ENCODE data around the gene MS4A6A. TPM values are rescaled to one million over a fixed set of nuclear protein-coding genes. Genes with fewer than 3 reads are reported as not detected.

MS4A6A gene
- total and polyA plus RNA-seq, 2 donors (not counting 3 experiments of a cell fraction or from before 2014, with no cell fraction given): 2.7 to 5.0 TPM

- BruUV-seq (replicated peaks): no TSS peak
- FAIRE-seq (no peak), DNase-seq (ENCODE audit: low read depth, low spot score) (peak; percentile 22)
- no peaks in the 10 kb centered on the region for H3K9me1 ChIP-seq (replicated peaks; ENCODE audit: control insufficient read depth, extremely low read depth, insufficient read depth, low read length)
- no peaks in the 10 kb centered on the region for H4K20me1 ChIP-seq (replicated peaks; ENCODE audit: control insufficient read depth, extremely low read depth, insufficient read depth, low read length)
- no peaks in the 10 kb centered on the region for H3K36me3 ChIP-seq (ENCODE audit: control insufficient read depth in 2 of 2, extremely low read depth in 1 of 2, insufficient read depth in 2 of 2, low read length in 2 of 2)
- intact Hi-C loops (cut with micrococcal nuclease) (no loop called here), dilution Hi-C loops (cut with MboI; ENCODE audit: extremely low pct_ligation_motif_present, low sequenced_read_pairs) (no loop called here)
- no peak overlapping the region for H2AFZ ChIP-seq (ENCODE audit: low read depth, low read length)
- TF ChIP-seq FOS (IDR thresholded peaks at IDR 0.05; ENCODE audit: borderline replicate concordance, insufficient read depth, low read length) (no peak), JUN (IDR thresholded peaks at IDR 0.05; ENCODE audit: borderline replicate concordance, insufficient read depth, insufficient read length, low read depth) (no peak), MAX (IDR thresholded peaks at IDR 0.05; ENCODE audit: insufficient read depth, insufficient read length) (no peak), POLR2AphosphoS5 (IDR thresholded peaks at IDR 0.05; ENCODE audit: insufficient read depth, low read depth, low read length) (no peak), MYC (IDR thresholded peaks at IDR 0.05; ENCODE audit: low read depth, low read length) (no peak)
- no peak overlapping the region for H3K4me2 ChIP-seq (ENCODE audit: insufficient read depth, low read length)
- no peaks in the 10 kb centered on the region for H3K27me3 ChIP-seq (ENCODE audit: control insufficient read depth in 2 of 2, insufficient read depth in 2 of 2, low read length in 2 of 2)
- POLR2A ChIA-PET: interaction anchor here (3.3 kb wide), 1 partner anchor 11 kb away, joined by 17 read pairs; no protein-coding TSS in a partner anchor
- no peaks in the 10 kb centered on the region for H3K79me2 ChIP-seq (ENCODE audit: control insufficient read depth, insufficient read depth, low read length)
- H3K9ac ChIP-seq (replicated peaks; ENCODE audit: extremely low read depth, insufficient read depth, low read length): no peak overlapping the region
- H3K4me1 ChIP-seq (ENCODE audit: control insufficient read depth, extremely low read depth, insufficient read depth, low read length): peaks cover 40% of the 10 kb centered on the region
- CTCF ChIA-PET: interaction anchor here (3.6 to 4.0 kb wide), 2 partner anchors 11 to 93 kb away, joined by 27 to 37 read pairs; no protein-coding TSS in a partner anchor
- H3K9me3 ChIP-seq (replicated peaks; ENCODE audit: control insufficient read depth, insufficient read depth, low read length): no peaks in the 10 kb centered on the region
- no peak overlapping the region for H3K4me3 ChIP-seq (replicated peaks in 1 of 3; ENCODE audit: insufficient read depth in 1 of 3, low read depth in 1 of 3, low read length in 3 of 3)
- no peak overlapping the region for H3K27ac ChIP-seq (ENCODE audit: insufficient read depth, low read depth, low read length)
Observed at GRCh38 chr11:60158636-60159035, 24.2 kb downstream of the MS4A6A start.

GRCh38 chr11:60155931-60156330 lies 27.0 kb downstream of the MS4A6A start:
- dilution Hi-C loops (cut with MboI; ENCODE audit: extremely low pct_ligation_motif_present, low sequenced_read_pairs) (no loop called here), intact Hi-C loops (cut with micrococcal nuclease) (no loop called here)
- Histone ChIP-seq H3K9me3 (replicated peaks; ENCODE audit: control insufficient read depth, insufficient read depth, low read length) (no peaks in the 10 kb centered on the region), H2AFZ (ENCODE audit: low read depth, low read length) (peak overlapping the region; percentile 12), H3K27me3 (ENCODE audit: control insufficient read depth in 2 of 2, insufficient read depth in 2 of 2, low read length in 2 of 2) (no peaks in the 10 kb centered on the region), H4K20me1 (replicated peaks; ENCODE audit: control insufficient read depth, extremely low read depth, insufficient read depth, low read length) (no peaks in the 10 kb centered on the region), H3K4me2 (ENCODE audit: insufficient read depth, low read length) (peak overlapping the region; percentile 52), H3K9me1 (replicated peaks; ENCODE audit: control insufficient read depth, extremely low read depth, insufficient read depth, low read length) (no peaks in the 10 kb centered on the region), H3K36me3 (ENCODE audit: control insufficient read depth in 2 of 2, extremely low read depth in 1 of 2, insufficient read depth in 2 of 2, low read length in 2 of 2) (no peaks in the 10 kb centered on the region), H3K9ac (replicated peaks; ENCODE audit: extremely low read depth, insufficient read depth, low read length) (no peak overlapping the region), H3K79me2 (ENCODE audit: control insufficient read depth, insufficient read depth, low read length) (no peaks in the 10 kb centered on the region), H3K4me3 (replicated peaks in 1 of 3; ENCODE audit: insufficient read depth in 1 of 3, low read depth in 1 of 3, low read length in 3 of 3) (no peak overlapping the region), H3K27ac (ENCODE audit: insufficient read depth, low read depth, low read length) (no peak overlapping the region), H3K4me1 (ENCODE audit: control insufficient read depth, extremely low read depth, insufficient read depth, low read length) (peaks cover 26% of the 10 kb centered on the region)
- CTCF ChIA-PET: interaction anchor here (0.9 to 1.1 kb wide), 6 partner anchors 10 to 95 kb away, joined by 3 to 4 read pairs (median 4); no protein-coding TSS in a partner anchor
- DNase-seq (ENCODE audit: low read depth, low spot score): peak; percentile 52
- POLR2A ChIA-PET: no interaction called here
- TF ChIP-seq EZH2 (IDR thresholded peaks at IDR 0.05; ENCODE audit: borderline replicate concordance, low read depth, low read length, severe bottlenecking) (no peak), CTCF (IDR thresholded peaks at IDR 0.05; ENCODE audit: extremely low read depth in 1 of 2, insufficient read depth in 1 of 2, low read depth in 1 of 2, low read length in 2 of 2) (no peak), GATA2 (IDR thresholded peaks at IDR 0.05; ENCODE audit: insufficient read depth, insufficient read length, low read depth, low read length) (no peak), MAX (IDR thresholded peaks at IDR 0.05; ENCODE audit: insufficient read depth, insufficient read length) (no peak), JUN (IDR thresholded peaks at IDR 0.05; ENCODE audit: borderline replicate concordance, insufficient read depth, insufficient read length, low read depth) (no peak), MYC (IDR thresholded peaks at IDR 0.05; ENCODE audit: low read depth, low read length) (no peak), POLR2AphosphoS5 (IDR thresholded peaks at IDR 0.05; ENCODE audit: insufficient read depth, low read depth, low read length) (no peak), FOS (IDR thresholded peaks at IDR 0.05; ENCODE audit: borderline replicate concordance, insufficient read depth, low read length) (no peak), POLR2A (IDR thresholded peaks at IDR 0.05; ENCODE audit: low read depth, low read length) (no peak)
- FAIRE-seq: peak; percentile 46
- no TSS peak for BruUV-seq (replicated peaks)

All from endothelial cell of umbilical vein (primary cell).